Measurements from ENCODE around the gene STX1A.
"Not testable (repeated sequence)": the region's sequence is repeated elsewhere in the genome, so short reads cannot be mapped to it uniquely, and the experiment has no call there.

STX1A gene

DNA sequence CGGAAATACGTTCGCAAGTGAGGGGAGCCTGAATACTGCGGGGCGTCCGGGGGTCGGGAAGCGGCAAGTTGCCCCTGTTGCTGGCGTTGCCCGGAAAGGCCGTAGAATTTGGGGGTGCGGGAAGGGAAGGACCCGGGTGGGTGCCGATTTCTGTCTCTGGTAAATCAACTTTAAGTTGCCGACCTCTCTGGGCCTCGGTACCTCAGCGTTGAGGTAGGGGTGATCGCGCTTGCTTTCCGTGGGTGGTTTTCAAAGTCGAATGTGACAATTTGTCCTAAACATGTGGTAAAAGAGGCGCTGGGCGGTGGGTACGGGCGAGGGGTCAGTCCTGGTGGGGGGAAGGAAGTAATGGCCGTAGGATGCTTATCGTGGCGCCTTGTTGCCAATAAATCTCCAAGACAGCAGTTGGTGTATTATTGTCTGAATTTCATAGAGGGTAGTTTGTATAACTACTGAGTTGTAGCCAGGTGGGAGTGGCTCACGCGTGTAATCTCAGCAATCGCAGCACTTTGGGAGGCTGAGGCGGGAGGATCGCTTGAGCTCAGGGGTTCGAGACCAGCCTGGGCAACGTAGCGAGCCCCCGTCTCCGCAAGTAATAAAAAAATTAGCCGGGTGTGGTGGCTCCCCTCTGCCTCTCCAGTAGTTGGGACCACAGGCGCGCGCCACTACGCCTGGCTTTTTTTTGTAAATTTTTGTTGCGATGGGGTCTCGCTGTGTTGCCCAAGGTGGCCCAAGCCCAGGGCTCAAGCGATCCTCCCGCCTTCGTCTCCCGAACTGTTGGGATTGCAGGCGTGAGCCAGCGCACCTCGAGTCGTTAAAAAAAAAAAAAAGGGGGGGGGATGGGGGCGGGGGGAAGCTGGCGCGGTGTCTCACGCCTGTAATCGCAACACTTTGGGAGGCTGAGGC is 35.4 kb downstream of the STX1A start:
- H3K9ac ChIP-seq (ENCODE audit: low read depth in 1 of 2, low read length in 2 of 2): peak overlapping the region; percentile 59 to 87
- no peaks in the 10 kb centered on the region for H3K9me3 ChIP-seq (ENCODE audit: control insufficient read depth in 1 of 2, low read length in 2 of 2)
- H3K4me1 ChIP-seq (ENCODE audit: control insufficient read depth in 1 of 2, insufficient read depth in 2 of 2, low read length in 2 of 2): peaks cover 16 to 24% of the 10 kb centered on the region in 2 donors

DNA sequence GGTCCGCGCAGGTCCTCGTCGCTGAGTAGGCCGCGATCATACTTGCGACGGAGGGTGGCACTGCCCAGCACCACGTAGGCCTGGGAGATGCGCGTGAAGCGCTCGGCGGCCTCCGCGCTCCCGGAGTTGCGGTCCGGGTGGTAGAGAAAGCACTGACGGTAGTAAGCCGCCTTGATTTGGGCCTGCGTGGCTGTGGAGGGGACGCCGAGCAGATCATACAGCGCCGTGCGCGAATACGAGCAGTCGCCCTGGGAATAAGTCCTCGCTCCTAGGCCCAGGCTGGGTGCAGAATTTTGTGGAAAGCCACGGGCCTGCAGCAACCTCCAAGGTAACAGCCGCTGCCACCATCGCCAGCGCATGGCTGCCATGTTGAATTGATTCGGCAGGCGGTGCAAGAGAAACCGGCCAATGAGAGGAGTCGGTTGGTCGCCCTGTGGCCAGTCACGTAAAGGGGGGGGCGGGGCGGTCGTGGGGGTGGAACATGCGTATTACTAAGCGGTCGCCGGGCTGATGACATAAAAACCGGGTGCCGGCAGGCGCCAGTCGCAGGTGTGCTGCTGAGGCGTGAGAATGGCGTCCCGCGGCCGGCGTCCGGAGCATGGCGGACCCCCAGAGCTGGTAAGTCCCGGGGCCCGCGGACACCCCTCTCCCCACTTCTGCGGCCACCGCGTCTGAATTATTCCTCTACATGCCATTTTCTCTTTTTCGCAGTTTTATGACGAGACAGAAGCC is 36.2 kb downstream of the STX1A start, which contains the start of the genes BUD23 and DNAJC30:
Gene BUD23, plus strand, starts transcription at position 542 of the 732 bp plus-strand sequence. Its CDS starts 29 bp downstream, at position 571.
Gene DNAJC30, minus strand, starts transcription at position 398 of the 732 bp plus-strand sequence. Its CDS starts 30 bp downstream, at position 368.
- peaks cover 16 to 24% of the 10 kb centered on the region in 2 donors for H3K4me1 ChIP-seq (ENCODE audit: control insufficient read depth in 1 of 2, insufficient read depth in 2 of 2, low read length in 2 of 2)

More for the DNA sequence above, 35.4 kb downstream of the STX1A start:
- H3K4me3 ChIP-seq (ENCODE audit: low read depth in 1 of 2, low read length in 2 of 2): peak overlapping the region; percentile 91 to 99
- H3K27me3 ChIP-seq (ENCODE audit: control insufficient read depth in 1 of 2, insufficient read depth in 2 of 2, low read length in 2 of 2): no peaks in the 10 kb centered on the region
- H3K36me3 ChIP-seq (ENCODE audit: control insufficient read depth in 1 of 2, insufficient read depth in 2 of 2, low read length in 2 of 2): peaks cover 8 to 26% of the 10 kb centered on the region in 2 donors
- H3K27ac ChIP-seq (ENCODE audit: low read depth, low read length): peak overlapping the region; percentile 71

DNA sequence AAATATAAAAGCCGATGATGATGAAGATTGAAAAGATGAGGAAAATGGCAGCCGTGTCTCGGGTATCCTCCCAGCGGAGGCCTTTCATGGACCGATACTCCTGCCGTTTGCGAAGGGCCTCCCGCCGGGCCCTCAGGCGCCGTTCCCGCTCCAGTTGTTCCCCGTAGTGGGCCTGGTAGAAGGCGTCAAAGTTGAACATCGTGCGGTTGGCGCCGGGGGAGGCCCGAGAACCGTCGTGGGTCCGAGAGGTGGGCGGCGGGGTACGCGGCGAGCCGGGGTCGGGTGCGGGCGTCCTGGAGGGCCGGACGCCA is 36.8 kb downstream of the STX1A start:
- H3K9ac ChIP-seq (ENCODE audit: low read depth in 1 of 2, low read length in 2 of 2): peak overlapping the region; percentile 87 to 90
- peak overlapping the region; percentile 71 for H3K27ac ChIP-seq (ENCODE audit: low read depth, low read length)
- H3K36me3 ChIP-seq (ENCODE audit: control insufficient read depth in 1 of 2, insufficient read depth in 2 of 2, low read length in 2 of 2): peaks cover 5 to 26% of the 10 kb centered on the region in 2 donors
- H3K4me3 ChIP-seq (ENCODE audit: low read depth in 1 of 2, low read length in 2 of 2): peak overlapping the region; percentile 91 to 99
- peaks cover 16 to 24% of the 10 kb centered on the region in 2 donors for H3K4me1 ChIP-seq (ENCODE audit: control insufficient read depth in 1 of 2, insufficient read depth in 2 of 2, low read length in 2 of 2)
- H3K27me3 ChIP-seq (ENCODE audit: control insufficient read depth in 1 of 2, insufficient read depth in 2 of 2, low read length in 2 of 2): no peaks in the 10 kb centered on the region
- no peaks in the 10 kb centered on the region for H3K9me3 ChIP-seq (ENCODE audit: control insufficient read depth in 1 of 2, low read length in 2 of 2)

More for the DNA sequence above, 36.2 kb downstream of the STX1A start, which contains the start of the genes BUD23 and DNAJC30:
- no peaks in the 10 kb centered on the region for H3K27me3 ChIP-seq (ENCODE audit: control insufficient read depth in 1 of 2, insufficient read depth in 2 of 2, low read length in 2 of 2)
- H3K36me3 ChIP-seq (ENCODE audit: control insufficient read depth in 1 of 2, insufficient read depth in 2 of 2, low read length in 2 of 2): peaks cover 7 to 26% of the 10 kb centered on the region in 2 donors
- H3K4me3 ChIP-seq (ENCODE audit: low read depth in 1 of 2, low read length in 2 of 2): peak within 1 kb of the TSS; percentile 91 to 99
- no peaks in the 10 kb centered on the region for H3K9me3 ChIP-seq (ENCODE audit: control insufficient read depth in 1 of 2, low read length in 2 of 2)
- peak within 1 kb of the TSS; percentile 71 for H3K27ac ChIP-seq (ENCODE audit: low read depth, low read length)
- peak within 1 kb of the TSS; percentile 87 to 90 for H3K9ac ChIP-seq (ENCODE audit: low read depth in 1 of 2, low read length in 2 of 2)

DNA sequence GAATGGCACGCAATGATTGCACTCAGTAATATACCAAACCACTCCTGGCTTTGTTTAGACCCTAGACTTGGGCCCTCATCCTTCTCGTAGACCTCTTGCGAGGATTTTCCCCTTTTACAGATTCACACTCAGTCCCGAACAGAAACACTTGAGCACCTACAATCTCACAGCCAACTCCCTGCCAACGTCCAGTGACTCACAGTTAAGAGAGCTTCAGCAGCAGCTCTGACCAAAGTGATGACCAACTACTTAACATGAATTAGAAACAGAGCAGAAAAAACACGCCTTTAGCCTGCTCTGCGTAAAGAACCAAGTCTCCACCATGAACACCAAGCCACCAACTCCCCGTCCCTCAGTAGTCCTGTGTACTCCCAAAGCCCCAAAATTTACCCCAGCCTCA is 38.4 kb downstream of the STX1A start:
- peaks cover 0 to 13% of the 10 kb centered on the region in 2 donors for H3K36me3 ChIP-seq (ENCODE audit: control insufficient read depth in 1 of 2, insufficient read depth in 2 of 2, low read length in 2 of 2)
- H3K4me1 ChIP-seq (ENCODE audit: control insufficient read depth in 1 of 2, insufficient read depth in 2 of 2, low read length in 2 of 2): peaks cover 16 to 24% of the 10 kb centered on the region in 2 donors
- no peaks in the 10 kb centered on the region for H3K27me3 ChIP-seq (ENCODE audit: control insufficient read depth in 1 of 2, insufficient read depth in 2 of 2, low read length in 2 of 2)
- H3K9ac ChIP-seq (ENCODE audit: low read depth in 1 of 2, low read length in 2 of 2): no peak overlapping the region
- no peaks in the 10 kb centered on the region for H3K9me3 ChIP-seq (ENCODE audit: control insufficient read depth in 1 of 2, low read length in 2 of 2)
- peak overlapping the region in 1 of 2 donors; percentile 99 for H3K4me3 ChIP-seq (ENCODE audit: low read depth in 1 of 2, low read length in 2 of 2)
- H3K27ac ChIP-seq (ENCODE audit: low read depth, low read length): no peak overlapping the region

DNA sequence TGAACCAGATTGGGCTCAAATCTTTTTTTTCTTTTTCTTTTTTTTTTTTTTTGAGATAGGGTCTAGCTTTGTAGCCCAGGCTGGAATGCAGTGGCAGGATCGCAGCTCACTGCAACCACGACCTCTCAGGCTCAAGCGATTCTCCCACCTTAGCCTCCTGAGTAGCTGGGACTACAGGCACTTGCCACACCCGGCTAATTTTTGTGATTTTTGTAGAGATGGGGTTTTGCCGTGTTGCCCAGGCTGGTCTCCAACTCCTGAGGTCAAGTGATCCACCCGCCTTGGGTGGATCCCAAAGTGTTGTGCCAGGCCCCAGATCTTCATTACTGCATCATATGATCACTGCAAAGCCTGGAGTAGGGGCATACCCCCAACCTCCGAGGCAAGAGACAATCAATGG is 39.0 kb downstream of the STX1A start:
- H3K9ac ChIP-seq (ENCODE audit: low read depth in 1 of 2, low read length in 2 of 2): no peak overlapping the region
- no peaks in the 10 kb centered on the region for H3K27me3 ChIP-seq (ENCODE audit: control insufficient read depth in 1 of 2, insufficient read depth in 2 of 2, low read length in 2 of 2)
- no peak overlapping the region for H3K27ac ChIP-seq (ENCODE audit: low read depth, low read length)
- H3K4me3 ChIP-seq (ENCODE audit: low read depth in 1 of 2, low read length in 2 of 2): no peak overlapping the region
- no peaks in the 10 kb centered on the region for H3K9me3 ChIP-seq (ENCODE audit: control insufficient read depth in 1 of 2, low read length in 2 of 2)
- peaks cover 16 to 24% of the 10 kb centered on the region in 2 donors for H3K4me1 ChIP-seq (ENCODE audit: control insufficient read depth in 1 of 2, insufficient read depth in 2 of 2, low read length in 2 of 2)
- H3K36me3 ChIP-seq (ENCODE audit: control insufficient read depth in 1 of 2, insufficient read depth in 2 of 2, low read length in 2 of 2): peaks cover 0 to 13% of the 10 kb centered on the region in 2 donors

DNA sequence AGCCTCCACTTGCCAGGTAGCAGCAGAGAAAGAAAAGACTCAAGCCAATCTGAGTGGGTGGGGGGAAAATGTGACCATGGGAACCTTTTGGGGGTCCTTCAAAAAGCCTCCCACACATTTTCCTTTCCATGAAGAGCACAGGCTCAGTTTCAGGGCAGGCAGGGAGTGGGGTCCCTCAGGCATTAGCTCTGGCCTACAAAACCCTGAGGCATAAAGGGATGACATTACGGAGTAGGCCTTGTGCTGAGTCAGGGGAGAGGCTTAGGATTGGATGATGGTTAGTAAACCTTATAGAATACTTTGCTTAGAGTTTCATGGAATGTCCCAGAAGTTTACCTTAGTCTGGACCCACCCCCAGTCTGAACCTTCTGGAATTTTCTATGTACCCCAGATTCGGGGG is 39.8 kb downstream of the STX1A start:
- H3K27ac ChIP-seq (ENCODE audit: low read depth, low read length): no peak overlapping the region

DNA sequence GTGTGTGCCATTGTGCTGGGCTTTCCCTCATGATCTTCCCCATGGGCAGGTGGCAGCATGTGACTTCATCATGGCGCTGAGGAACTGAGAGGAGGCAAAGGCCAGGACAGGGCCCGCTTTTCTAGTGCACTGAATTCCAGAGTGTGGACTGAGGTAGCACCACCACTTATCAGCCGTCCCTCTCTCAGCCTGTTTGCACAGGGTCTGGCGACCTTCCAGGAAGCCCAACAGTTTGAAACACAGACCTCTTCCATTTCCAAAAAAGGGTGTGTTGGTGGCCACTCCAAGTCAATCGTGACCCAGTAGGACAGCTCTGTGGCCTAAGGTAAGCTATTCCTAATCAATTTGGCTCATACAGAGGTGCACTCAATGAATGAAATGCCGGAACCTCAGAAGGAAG is 40.6 kb downstream of the STX1A start:
- peaks cover 0 to 13% of the 10 kb centered on the region in 2 donors for H3K36me3 ChIP-seq (ENCODE audit: control insufficient read depth in 1 of 2, insufficient read depth in 2 of 2, low read length in 2 of 2)

More for the DNA sequence above, 39.8 kb downstream of the STX1A start:
- Histone ChIP-seq H3K9me3 (ENCODE audit: control insufficient read depth in 1 of 2, low read length in 2 of 2) (no peaks in the 10 kb centered on the region), H3K4me3 (ENCODE audit: low read depth in 1 of 2, low read length in 2 of 2) (no peak overlapping the region), H3K36me3 (ENCODE audit: control insufficient read depth in 1 of 2, insufficient read depth in 2 of 2, low read length in 2 of 2) (peaks cover 0 to 13% of the 10 kb centered on the region in 2 donors), H3K9ac (ENCODE audit: low read depth in 1 of 2, low read length in 2 of 2) (no peak overlapping the region), H3K27me3 (ENCODE audit: control insufficient read depth in 1 of 2, insufficient read depth in 2 of 2, low read length in 2 of 2) (no peaks in the 10 kb centered on the region), H3K4me1 (ENCODE audit: control insufficient read depth in 1 of 2, insufficient read depth in 2 of 2, low read length in 2 of 2) (peaks cover 16 to 24% of the 10 kb centered on the region in 2 donors)

DNA sequence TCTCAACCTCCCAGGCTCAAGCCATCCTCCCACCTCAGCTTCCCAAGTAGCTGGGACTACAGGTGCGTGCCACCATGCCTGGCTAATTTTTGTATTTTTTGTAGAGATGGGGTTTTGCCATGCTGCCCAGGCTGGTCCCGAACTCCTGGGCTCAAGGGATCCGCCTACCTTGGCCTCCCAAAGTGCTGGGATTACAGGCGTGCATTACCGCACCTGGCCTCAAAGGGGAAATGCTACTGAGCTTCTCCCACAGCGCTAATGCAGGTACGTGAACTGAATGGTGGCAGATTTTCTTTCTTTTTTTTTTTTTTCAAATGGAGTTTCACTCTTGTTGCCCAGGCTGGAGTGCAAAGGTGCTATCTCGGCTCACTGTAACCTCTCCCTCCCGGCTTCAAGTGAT is 43.4 kb downstream of the STX1A start:
- not testable (repeated sequence) for H3K4me3 ChIP-seq (ENCODE audit: low read depth in 1 of 2, low read length in 2 of 2); H3K27ac ChIP-seq (ENCODE audit: low read depth, low read length); H3K9me3 ChIP-seq (ENCODE audit: control insufficient read depth in 1 of 2, low read length in 2 of 2); H3K4me1 ChIP-seq (ENCODE audit: control insufficient read depth in 1 of 2, insufficient read depth in 2 of 2, low read length in 2 of 2); H3K27me3 ChIP-seq (ENCODE audit: control insufficient read depth in 1 of 2, insufficient read depth in 2 of 2, low read length in 2 of 2); H3K9ac ChIP-seq (ENCODE audit: low read depth in 1 of 2, low read length in 2 of 2)
- peaks cover 0 to 13% of the 10 kb centered on the region in 2 donors for H3K36me3 ChIP-seq (ENCODE audit: control insufficient read depth in 1 of 2, insufficient read depth in 2 of 2, low read length in 2 of 2)

More for the DNA sequence above, 40.6 kb downstream of the STX1A start:
- H3K27ac ChIP-seq (ENCODE audit: low read depth, low read length): no peak overlapping the region
- H3K9me3 ChIP-seq (ENCODE audit: control insufficient read depth in 1 of 2, low read length in 2 of 2): no peaks in the 10 kb centered on the region
- no peak overlapping the region for H3K4me3 ChIP-seq (ENCODE audit: low read depth in 1 of 2, low read length in 2 of 2)
- no peaks in the 10 kb centered on the region for H3K27me3 ChIP-seq (ENCODE audit: control insufficient read depth in 1 of 2, insufficient read depth in 2 of 2, low read length in 2 of 2)
- no peak overlapping the region for H3K9ac ChIP-seq (ENCODE audit: low read depth in 1 of 2, low read length in 2 of 2)
- H3K4me1 ChIP-seq (ENCODE audit: control insufficient read depth in 1 of 2, insufficient read depth in 2 of 2, low read length in 2 of 2): peaks cover 16 to 20% of the 10 kb centered on the region in 2 donors

DNA sequence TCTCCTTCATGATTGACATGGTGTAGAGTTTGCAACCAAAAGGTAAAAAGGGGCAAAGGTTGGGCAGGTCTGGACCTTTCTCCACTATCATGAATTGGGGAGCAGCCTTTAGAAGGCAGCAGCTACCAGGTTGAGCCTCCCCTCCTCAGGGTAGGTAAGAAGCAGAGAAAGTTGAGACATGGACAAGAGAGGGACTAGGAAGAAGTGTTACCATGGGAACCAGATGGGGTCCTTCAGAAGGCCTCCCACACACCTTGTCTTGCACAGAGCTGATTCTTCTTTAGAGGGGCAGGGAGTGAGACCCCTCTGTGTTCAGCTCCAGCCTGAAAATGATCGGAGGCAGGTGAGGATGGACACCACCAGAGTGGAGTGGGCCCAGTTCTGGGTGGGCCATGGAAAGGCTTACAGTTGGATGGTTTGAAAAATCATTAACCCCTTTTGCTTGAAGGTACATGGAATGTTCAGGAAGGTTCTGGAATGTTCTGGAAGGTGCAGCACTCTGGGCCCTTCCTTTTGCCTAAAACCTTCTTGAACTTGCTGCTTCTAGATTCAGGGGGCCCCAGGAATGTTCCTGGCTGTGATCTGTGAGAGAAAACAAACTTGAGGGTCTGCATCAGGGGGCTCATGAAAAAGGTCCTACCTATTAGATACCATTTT is 44.9 kb downstream of the STX1A start:
- H3K4me3 ChIP-seq (ENCODE audit: low read depth in 1 of 2, low read length in 2 of 2): no peak overlapping the region
- no peak overlapping the region for H3K9ac ChIP-seq (ENCODE audit: low read depth in 1 of 2, low read length in 2 of 2)
- no peaks in the 10 kb centered on the region for H3K4me1 ChIP-seq (ENCODE audit: control insufficient read depth in 1 of 2, insufficient read depth in 2 of 2, low read length in 2 of 2)
- H3K9me3 ChIP-seq (ENCODE audit: control insufficient read depth in 1 of 2, low read length in 2 of 2): no peaks in the 10 kb centered on the region
- H3K36me3 ChIP-seq (ENCODE audit: control insufficient read depth in 1 of 2, insufficient read depth in 2 of 2, low read length in 2 of 2): peaks cover 0 to 13% of the 10 kb centered on the region in 2 donors
- H3K27me3 ChIP-seq (ENCODE audit: control insufficient read depth in 1 of 2, insufficient read depth in 2 of 2, low read length in 2 of 2): no peaks in the 10 kb centered on the region
- no peak overlapping the region for H3K27ac ChIP-seq (ENCODE audit: low read depth, low read length)
